HepG2 (cell line): ENCODE measurements around the gene GSDME.

ENCODE experiments used
- AFF4 ChIP-seq: sonication (generic); formaldehyde crosslinking; IDR thresholded peaks from 2 replicates; pipeline ENCODE4 v1.4.0; 2020; ENCODE audit warnings: missing genetic modification reagents
- ARNTL ChIP-seq: sonication (generic); formaldehyde crosslinking; IDR thresholded peaks from 2 replicates; pipeline ENCODE4 v1.4.0; 2020; ENCODE audit warnings: mild to moderate bottlenecking, missing genetic modification reagents
- CBFB ChIP-seq: sonication (generic); formaldehyde crosslinking; IDR thresholded peaks from 2 replicates; pipeline ENCODE4 v1.4.0; 2020; ENCODE audit warnings: missing genetic modification reagents
- CEBPG ChIP-seq: IDR thresholded peaks from 2 replicates; pipeline ENCODE4 v1.6.1; 2016
- CTCF ChIP-seq: sonication (generic); formaldehyde crosslinking; IDR thresholded peaks from 2 replicates; pipeline ENCODE4 v1.5.0; 2020; ENCODE audit warnings: mild to moderate bottlenecking, missing genetic modification reagents, moderate library complexity
- ELF4 ChIP-seq: sonication (generic); formaldehyde crosslinking; IDR thresholded peaks from 2 replicates; pipeline ENCODE4 v1.5.0; 2020; ENCODE audit warnings: missing genetic modification reagents, mild to moderate bottlenecking, moderate library complexity, borderline replicate concordance
- HMG20B ChIP-seq: conservative IDR thresholded peaks from 2 replicates; pipeline ENCODE4 v1.6.1; 2016; ENCODE audit warnings: missing genetic modification reagents, missing compliant biosample characterization
- NR1H2 ChIP-seq: sonication (generic); formaldehyde crosslinking; IDR thresholded peaks from 2 replicates; pipeline ENCODE4 v1.8.1; 2022; ENCODE audit warnings: low read depth, missing genetic modification reagents, borderline replicate concordance
- TOE1 ChIP-seq: sonication (generic); formaldehyde crosslinking; IDR thresholded peaks from 2 replicates; pipeline ENCODE4 v1.4.0; 2020; ENCODE audit warnings: mild to moderate bottlenecking, missing genetic modification reagents
- ZFYVE20 ChIP-seq: sonication (generic); formaldehyde crosslinking; IDR thresholded peaks from 2 replicates; pipeline ENCODE4 v1.8.0; 2023; ENCODE audit warnings: low read depth, mild to moderate bottlenecking, moderate library complexity, missing genetic modification reagents, borderline replicate concordance
- ZNF24 ChIP-seq: fragments of 450-650 bp; IDR thresholded peaks from 2 replicates; pipeline ENCODE4 v1.6.1; 2017; ENCODE audit warnings: antibody characterized with exemption, mild to moderate bottlenecking
- ZNF274 ChIP-seq: sonication (generic); formaldehyde crosslinking; IDR thresholded peaks from 2 replicates; pipeline ENCODE4 v1.5.1; 2020; ENCODE audit warnings: mild to moderate bottlenecking, missing genetic modification reagents
- ZNF530 ChIP-seq: sonication (generic); formaldehyde crosslinking; IDR thresholded peaks from 2 replicates; pipeline ENCODE4 v1.5.0; 2020; ENCODE audit warnings: low read depth, mild to moderate bottlenecking, missing genetic modification reagents

- TF ChIP-seq NR1H2 (CRISPR knock-in tag), result no peak
- TF ChIP-seq AFF4 (CRISPR knock-in tag), result no peak
- no peak for TF ChIP-seq ZNF274 (CRISPR knock-in tag)
- TF ChIP-seq HMG20B (CRISPR knock-in tag), result no peak
- TF ChIP-seq ZNF530 (CRISPR knock-in tag), result no peak
- TF ChIP-seq ELF4 (CRISPR knock-in tag), result no peak
- TF ChIP-seq TOE1, result no peak
- no peak for TF ChIP-seq ZFYVE20 (CRISPR knock-in tag)
- TF ChIP-seq CBFB (CRISPR knock-in tag), result no peak
- TF ChIP-seq ARNTL (CRISPR knock-in tag), result no peak
- no peak for TF ChIP-seq CEBPG (CRISPR knock-in tag)
- no peak for TF ChIP-seq CTCF (CRISPR knock-in tag)
- TF ChIP-seq ZNF24, result no peak
Measured at GRCh38 chr7:24742506-24743162, 14.6 kb downstream of the GSDME start.
